Fibroblast of lung (primary cell): ENCODE results near the gene TBXT. TPM values are rescaled to one million over a fixed set of nuclear protein-coding genes. Genes with fewer than 3 reads are reported as not detected.

Experiments
- DNase-seq, 2 donors: peaks; one replicate each; pipeline versions ENCODE4 v3.0.0 to v3.0.0-alpha.2; 2010; ENCODE audit warnings: low read depth in 2 of 2
- H2AFZ ChIP-seq: 2 replicates; pipeline ENCODE4 v1.5.1; 2012; ENCODE audit warnings: low read length, control low read depth, inconsistent platforms
- H3K27ac ChIP-seq: 2 replicates; pipeline ENCODE4 v1.5.1; 2011; ENCODE audit warnings: low read length, control low read depth; ENCODE audit not compliant: insufficient read depth
- H3K27me3 ChIP-seq: 2 replicates; pipeline ENCODE4 v1.5.1; 2011; ENCODE audit warnings: mild to moderate bottlenecking, low read length; ENCODE audit not compliant: control insufficient read depth, insufficient read depth
- H3K36me3 ChIP-seq: 2 replicates; pipeline ENCODE4 v1.5.1; 2011; ENCODE audit warnings: low read length; ENCODE audit not compliant: control insufficient read depth, insufficient read depth
- H3K4me1 ChIP-seq: 2 replicates; pipeline ENCODE4 v1.5.1; 2011; ENCODE audit warnings: low read length; ENCODE audit not compliant: control insufficient read depth, insufficient read depth; ENCODE audit errors: extremely low read depth
- H3K4me2 ChIP-seq: 2 replicates; pipeline ENCODE4 v1.5.1; 2011; ENCODE audit warnings: low read length, control low read depth; ENCODE audit not compliant: insufficient read depth; ENCODE audit errors: extremely low read depth
- H3K4me3 ChIP-seq, 4 experiments: fragments of 200-600 bp in 1 of 4; sonication (generic) in 1 of 4; replicated peaks in 1 of 4; 2 replicates each; pipeline ENCODE4 v1.5.1; 2011 to 2016; ENCODE audit warnings: low read length in 4 of 4, low read depth in 3 of 4, mild to moderate bottlenecking in 3 of 4, control low read depth in 2 of 4, inconsistent platforms in 1 of 4, mixed read lengths in 1 of 4; ENCODE audit not compliant: insufficient read depth in 1 of 4; ENCODE audit errors: control extremely low read depth in 1 of 4
- H3K79me2 ChIP-seq: 2 replicates; pipeline ENCODE4 v1.5.1; 2012; ENCODE audit warnings: mild to moderate bottlenecking, low read length, inconsistent platforms; ENCODE audit not compliant: control insufficient read depth, insufficient read depth
- H3K9ac ChIP-seq: 2 replicates; pipeline ENCODE4 v1.5.1; 2011; ENCODE audit warnings: mild to moderate bottlenecking, low read length, control low read depth; ENCODE audit not compliant: insufficient read depth
- H3K9me3 ChIP-seq: 2 replicates; pipeline ENCODE4 v1.5.1; 2012; ENCODE audit warnings: low read depth, low read length; ENCODE audit not compliant: control insufficient read depth, insufficient read depth
- H4K20me1 ChIP-seq: 2 replicates; pipeline ENCODE4 v1.5.1; 2011; ENCODE audit warnings: low read length; ENCODE audit not compliant: control insufficient read depth, insufficient read depth; ENCODE audit errors: extremely low read depth
- EZH2 ChIP-seq: IDR thresholded peaks from 2 replicates; pipeline ENCODE4 v1.5.1; 2012; ENCODE audit warnings: low read length, control low read depth, mild to moderate bottlenecking; ENCODE audit errors: missing control alignments
- polyA minus RNA-seq: library from RNA; depleted of rRNA, polyadenylated mRNA; stranded (reverse); fragments of >200 nt; gene quantifications from 2 replicates; pipeline ENCODE4 v1.2.3, GENCODE V29; 2011; ENCODE audit warnings: low replicate concordance
- polyA plus RNA-seq, 2 donors: library from polyadenylated mRNA; depleted of rRNA in 1 of 2; stranded (reverse) in 1 of 2; unstranded in 1 of 2; fragments of >200 nt; gene quantifications; 2 replicates each; pipeline ENCODE4 v1.2.1, GENCODE V29; 2011 to 2012; ENCODE audit warnings: missing spikeins in 1 of 2
- total RNA-seq: library from RNA; depleted of rRNA; stranded (reverse); fragments of >200 nt; gene quantifications from 2 replicates; pipeline ENCODE4 v1.2.1, GENCODE V29; 2014
- TF ChIP-seq, protein P1 (sequence below), 2 donors: IDR thresholded peaks in 1 of 2; conservative IDR thresholded peaks in 1 of 2; 1 replicate in 1 of 2; 2 replicates in 1 of 2; pipeline ENCODE4 v1.5.1; 2011 to 2012; ENCODE audit warnings: low read length in 2 of 2, control low read depth in 1 of 2, inconsistent platforms in 1 of 2, low read depth in 1 of 2, mild to moderate bottlenecking in 1 of 2

TBXT gene, protein sequence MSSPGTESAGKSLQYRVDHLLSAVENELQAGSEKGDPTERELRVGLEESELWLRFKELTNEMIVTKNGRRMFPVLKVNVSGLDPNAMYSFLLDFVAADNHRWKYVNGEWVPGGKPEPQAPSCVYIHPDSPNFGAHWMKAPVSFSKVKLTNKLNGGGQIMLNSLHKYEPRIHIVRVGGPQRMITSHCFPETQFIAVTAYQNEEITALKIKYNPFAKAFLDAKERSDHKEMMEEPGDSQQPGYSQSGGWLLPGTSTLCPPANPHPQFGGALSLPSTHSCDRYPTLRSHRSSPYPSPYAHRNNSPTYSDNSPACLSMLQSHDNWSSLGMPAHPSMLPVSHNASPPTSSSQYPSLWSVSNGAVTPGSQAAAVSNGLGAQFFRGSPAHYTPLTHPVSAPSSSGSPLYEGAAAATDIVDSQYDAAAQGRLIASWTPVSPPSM
- total RNA-seq: not detected in 2 replicates
- not detected in 2 replicates for polyA plus RNA-seq
- not detected in 2 replicates for polyA plus RNA-seq (2012)
- polyA minus RNA-seq: not detected in 2 replicates

DNA sequence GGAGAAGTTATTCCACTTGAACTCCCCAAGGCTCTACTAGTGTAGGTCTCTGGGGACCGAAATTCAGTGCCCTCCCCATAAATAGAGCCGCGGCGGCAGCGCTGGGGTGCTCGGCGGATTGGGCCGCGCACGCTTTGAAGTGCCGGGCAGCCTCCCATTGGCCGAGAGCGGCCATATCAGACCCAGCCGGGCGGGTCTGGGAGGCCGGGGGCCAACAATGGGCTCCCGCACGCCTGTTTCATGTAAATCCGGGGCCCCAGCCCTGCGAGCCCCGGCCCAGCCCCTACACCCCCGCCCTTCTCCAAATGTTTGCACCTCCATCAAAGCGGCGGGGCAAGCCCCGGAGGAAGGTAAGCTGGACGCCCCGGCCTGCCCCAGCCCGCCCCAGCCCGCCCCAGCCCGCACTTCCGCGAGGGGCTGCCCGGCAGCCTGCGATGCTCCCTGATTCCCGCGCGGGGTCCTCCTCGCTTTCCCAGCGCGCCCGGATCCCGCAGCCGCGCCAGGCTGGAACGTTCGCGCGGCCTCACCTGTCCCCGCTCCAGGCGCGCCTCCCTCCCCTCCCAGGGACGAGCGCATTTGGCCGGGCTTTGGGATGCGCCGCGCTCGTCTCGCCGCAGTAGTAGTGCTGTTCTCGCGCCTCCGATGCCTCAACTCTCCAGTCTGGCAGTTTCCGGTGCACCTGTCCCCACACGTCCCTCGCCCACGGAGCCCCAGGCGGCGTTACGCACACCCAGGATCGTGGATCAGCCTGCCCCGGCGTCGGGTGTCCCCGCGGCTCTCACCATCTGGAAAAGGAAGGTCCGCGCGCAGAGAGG, at the start of gene TBXT:
Gene TBXT, minus strand, starts transcription at position 51 of the 815 bp plus-strand sequence. CDS start 260 bp downstream, outside the sequence.
- H4K20me1 ChIP-seq: no peaks in the 10 kb centered on the region
- TF ChIP-seq EZH2: no peak
- TF ChIP-seq, protein P1, sequence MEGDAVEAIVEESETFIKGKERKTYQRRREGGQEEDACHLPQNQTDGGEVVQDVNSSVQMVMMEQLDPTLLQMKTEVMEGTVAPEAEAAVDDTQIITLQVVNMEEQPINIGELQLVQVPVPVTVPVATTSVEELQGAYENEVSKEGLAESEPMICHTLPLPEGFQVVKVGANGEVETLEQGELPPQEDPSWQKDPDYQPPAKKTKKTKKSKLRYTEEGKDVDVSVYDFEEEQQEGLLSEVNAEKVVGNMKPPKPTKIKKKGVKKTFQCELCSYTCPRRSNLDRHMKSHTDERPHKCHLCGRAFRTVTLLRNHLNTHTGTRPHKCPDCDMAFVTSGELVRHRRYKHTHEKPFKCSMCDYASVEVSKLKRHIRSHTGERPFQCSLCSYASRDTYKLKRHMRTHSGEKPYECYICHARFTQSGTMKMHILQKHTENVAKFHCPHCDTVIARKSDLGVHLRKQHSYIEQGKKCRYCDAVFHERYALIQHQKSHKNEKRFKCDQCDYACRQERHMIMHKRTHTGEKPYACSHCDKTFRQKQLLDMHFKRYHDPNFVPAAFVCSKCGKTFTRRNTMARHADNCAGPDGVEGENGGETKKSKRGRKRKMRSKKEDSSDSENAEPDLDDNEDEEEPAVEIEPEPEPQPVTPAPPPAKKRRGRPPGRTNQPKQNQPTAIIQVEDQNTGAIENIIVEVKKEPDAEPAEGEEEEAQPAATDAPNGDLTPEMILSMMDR (conservative IDR thresholded peaks at IDR 0.05 in 1 of 2, IDR thresholded peaks at IDR 0.05 in 1 of 2; ENCODE audit: low read depth in 1 of 2, low read length in 2 of 2): no peak
- peaks cover 23% of the 10 kb centered on the region for H3K27me3 ChIP-seq
- H2AFZ ChIP-seq: no peak within 1 kb of the TSS
- H3K4me2 ChIP-seq: no peak within 1 kb of the TSS
- H3K4me3 ChIP-seq: no peak within 1 kb of the TSS
- H3K27ac ChIP-seq: no peak within 1 kb of the TSS
- no peaks in the 10 kb centered on the region for H3K9me3 ChIP-seq
- no peaks in the 10 kb centered on the region for H3K36me3 ChIP-seq
- peak in 1 of 2 donors; percentile 1 for DNase-seq
- H3K4me1 ChIP-seq: no peaks in the 10 kb centered on the region
- H3K79me2 ChIP-seq: no peaks in the 10 kb centered on the region
- H3K9ac ChIP-seq: no peak within 1 kb of the TSS

- Histone ChIP-seq H3K9ac (no peak overlapping the region), H3K4me1 (no peaks in the 10 kb centered on the region)
These were observed 39.6 kb upstream of the TBXT start for GRCh38 chr6:166207284-166207561.

More at GRCh38 chr6:166207284-166207561, 39.6 kb upstream of the TBXT start:
- H3K4me3 ChIP-seq: no peak overlapping the region
- H3K27ac ChIP-seq: no peak overlapping the region
- H3K79me2 ChIP-seq: no peaks in the 10 kb centered on the region
- H3K9me3 ChIP-seq: no peaks in the 10 kb centered on the region
- no peak for TF ChIP-seq EZH2
- TF ChIP-seq, protein P1 (conservative IDR thresholded peaks at IDR 0.05 in 1 of 2, IDR thresholded peaks at IDR 0.05 in 1 of 2; ENCODE audit: low read depth in 1 of 2, low read length in 2 of 2): no peak
- no peaks in the 10 kb centered on the region for H4K20me1 ChIP-seq
- H3K27me3 ChIP-seq: no peaks in the 10 kb centered on the region
- no peak for DNase-seq
- no peaks in the 10 kb centered on the region for H3K36me3 ChIP-seq
- H3K4me2 ChIP-seq: no peak overlapping the region
- H2AFZ ChIP-seq: no peak overlapping the region
